Tibial nerve (tissue), 4 donors: ENCODE results near the gene TMX2.

Experiments used
- CTCF ChIP-seq, 5 experiments: fragments of 200-600 bp in 3 of 5; fragments of 450-650 bp in 2 of 5; sonication (generic) in 3 of 5; IDR thresholded peaks; one replicate each; pipeline ENCODE4 v1.5.1; 2016 to 2019; ENCODE audit warnings: antibody characterized with exemption in 5 of 5, mild to moderate bottlenecking in 3 of 5, moderate library complexity in 2 of 5
- EP300 ChIP-seq, 2 donors: sonication (generic); formaldehyde crosslinking; IDR thresholded peaks; one replicate each; pipeline ENCODE4 v1.6.1; 2017; ENCODE audit warnings: antibody characterized with exemption in 2 of 2, mild to moderate bottlenecking in 1 of 2
- POLR2A ChIP-seq, 2 donors: fragments of 450-650 bp; IDR thresholded peaks; one replicate each; pipeline ENCODE4 v1.6.1; 2017; ENCODE audit warnings: antibody characterized with exemption in 2 of 2, mild to moderate bottlenecking in 2 of 2, moderate library complexity in 2 of 2

- no peak for TF ChIP-seq POLR2A (IDR thresholded peaks at IDR 0.05)
- TF ChIP-seq CTCF (IDR thresholded peaks at IDR 0.05): peak in 1 of 5 experiments; percentile 3
- TF ChIP-seq EP300 (IDR thresholded peaks at IDR 0.05): no peak
Measured at GRCh38 chr11:57764021-57764420, 51.6 kb downstream of the TMX2 start.
